Mesenchymal stem cell (in vitro differentiated cells and primary cell): ENCODE measurements around the gene COL4A2.

Experiments
- DNase-seq: peaks from one replicate; pipeline ENCODE4 v3.0.0-alpha.2; 2013
- H2AFZ ChIP-seq: one replicate; pipeline ENCODE4 v1.6.1; 2013; ENCODE audit warnings: low read depth, mild to moderate bottlenecking, control low read depth, inconsistent platforms, low read length, moderate library complexity
- H2AK5ac ChIP-seq: 2 replicates; pipeline ENCODE4 v1.6.1; 2013; ENCODE audit warnings: low read length, moderate library complexity, mild to moderate bottlenecking, inconsistent platforms; ENCODE audit not compliant: severe bottlenecking
- H2BK120ac ChIP-seq: one replicate; pipeline ENCODE4 v1.6.1; 2013; ENCODE audit warnings: low read depth, mild to moderate bottlenecking, inconsistent platforms, low read length, moderate library complexity
- H2BK12ac ChIP-seq, 2 experiments: one replicate each; pipeline ENCODE4 v1.6.1; 2013; ENCODE audit warnings: inconsistent platforms in 2 of 2, low read length in 2 of 2, mild to moderate bottlenecking in 2 of 2, moderate library complexity in 2 of 2, control low read depth in 1 of 2
- H2BK15ac ChIP-seq: one replicate; pipeline ENCODE4 v1.6.1; 2013; ENCODE audit warnings: mild to moderate bottlenecking, low read depth, inconsistent platforms; ENCODE audit not compliant: poor library complexity, severe bottlenecking
- H2BK5ac ChIP-seq: 2 replicates; pipeline ENCODE4 v1.6.1; 2013; ENCODE audit warnings: low read depth, mild to moderate bottlenecking, low read length, control low read depth, inconsistent platforms; ENCODE audit not compliant: poor library complexity, severe bottlenecking
- H3K14ac ChIP-seq, 2 experiments: one replicate each; pipeline ENCODE4 v1.6.1; 2013; ENCODE audit warnings: inconsistent platforms in 2 of 2, low read length in 2 of 2, control low read depth in 1 of 2, mild to moderate bottlenecking in 1 of 2, moderate library complexity in 1 of 2
- H3K18ac ChIP-seq, 2 experiments: one replicate each; pipeline ENCODE4 v1.6.1; 2013; ENCODE audit warnings: inconsistent platforms in 2 of 2, low read length in 2 of 2, control low read depth in 1 of 2, low read depth in 1 of 2, mild to moderate bottlenecking in 1 of 2
- H3K23ac ChIP-seq, 2 experiments: one replicate each; pipeline ENCODE4 v1.6.1; 2013; ENCODE audit warnings: inconsistent platforms in 2 of 2, low read length in 2 of 2, mild to moderate bottlenecking in 2 of 2, moderate library complexity in 2 of 2, control low read depth in 1 of 2
- H3K27ac ChIP-seq: 2 replicates; pipeline ENCODE4 v1.5.1; 2013; ENCODE audit warnings: mild to moderate bottlenecking, moderate library complexity, low read length, control low read depth, inconsistent platforms; ENCODE audit not compliant: poor library complexity, severe bottlenecking
- H3K27me3 ChIP-seq, 2 experiments: 2 replicates each; pipeline versions ENCODE4 v1.6.1 to v1.7.0; 2013; ENCODE audit warnings: low read length in 2 of 2, mild to moderate bottlenecking in 2 of 2, moderate library complexity in 2 of 2, control low read depth in 1 of 2, inconsistent platforms in 1 of 2; ENCODE audit not compliant: control insufficient read depth in 1 of 2, insufficient read depth in 1 of 2
- H3K36me3 ChIP-seq, 2 experiments: 2 replicates each; pipeline versions ENCODE4 v1.6.1 to v1.7.0; 2013; ENCODE audit warnings: low read length in 2 of 2, control low read depth in 1 of 2, inconsistent platforms in 1 of 2, low read depth in 1 of 2, mild to moderate bottlenecking in 1 of 2; ENCODE audit not compliant: insufficient read depth in 2 of 2, control insufficient read depth in 1 of 2
- H3K4ac ChIP-seq, 2 experiments: one replicate each; pipeline ENCODE4 v1.6.1; 2013; ENCODE audit warnings: inconsistent platforms in 2 of 2, low read length in 2 of 2, mild to moderate bottlenecking in 2 of 2, moderate library complexity in 2 of 2, control low read depth in 1 of 2, low read depth in 1 of 2
- H3K4me1 ChIP-seq: 2 replicates; pipeline ENCODE4 v1.6.1; 2013; ENCODE audit warnings: low read depth, low read length, control low read depth; ENCODE audit not compliant: control insufficient read depth, insufficient read depth
- H3K4me2 ChIP-seq: 2 replicates; pipeline ENCODE4 v1.6.1; 2013; ENCODE audit warnings: low read length, mild to moderate bottlenecking, inconsistent platforms; ENCODE audit not compliant: poor library complexity, severe bottlenecking
- H3K4me3 ChIP-seq, 2 experiments: 2 replicates each; pipeline versions ENCODE4 v1.5.1 to v1.7.0; 2013; ENCODE audit warnings: low read length in 2 of 2, mild to moderate bottlenecking in 2 of 2, control low read depth in 1 of 2, low read depth in 1 of 2; ENCODE audit not compliant: insufficient read depth in 1 of 2
- H3K79me1 ChIP-seq: replicated peaks from 2 replicates; pipeline ENCODE4 v1.6.1; 2013; ENCODE audit warnings: mild to moderate bottlenecking, control low read depth, low read length, inconsistent platforms; ENCODE audit not compliant: poor library complexity, severe bottlenecking
- H3K9ac ChIP-seq: 2 replicates; pipeline ENCODE4 v1.7.0; 2013; ENCODE audit warnings: mild to moderate bottlenecking, low read length, moderate library complexity
- H3K9me3 ChIP-seq: 2 replicates; pipeline ENCODE4 v1.7.0; 2013; ENCODE audit warnings: mild to moderate bottlenecking, low read length; ENCODE audit not compliant: control insufficient read depth
- H4K8ac ChIP-seq: one replicate; pipeline ENCODE4 v1.6.1; 2013; ENCODE audit warnings: inconsistent platforms, mild to moderate bottlenecking, low read length, moderate library complexity
- H4K91ac ChIP-seq: one replicate; pipeline ENCODE4 v1.6.1; 2013; ENCODE audit warnings: mild to moderate bottlenecking, low read length, inconsistent platforms
- WGBS: methylation state at CpG from one replicate; pipeline ENCODE4 v1.1.7; 2013; ENCODE audit warnings: mixed read lengths; 5-methylcytosine and 5-hydroxymethylcytosine counted together

COL4A2 gene

GRCh38 chr13:110477706-110478245 is 170.7 kb downstream of the COL4A2 start:
- Histone ChIP-seq H3K27me3 (no peaks in the 10 kb centered on the region), H2BK120ac (no peak overlapping the region)

DNA sequence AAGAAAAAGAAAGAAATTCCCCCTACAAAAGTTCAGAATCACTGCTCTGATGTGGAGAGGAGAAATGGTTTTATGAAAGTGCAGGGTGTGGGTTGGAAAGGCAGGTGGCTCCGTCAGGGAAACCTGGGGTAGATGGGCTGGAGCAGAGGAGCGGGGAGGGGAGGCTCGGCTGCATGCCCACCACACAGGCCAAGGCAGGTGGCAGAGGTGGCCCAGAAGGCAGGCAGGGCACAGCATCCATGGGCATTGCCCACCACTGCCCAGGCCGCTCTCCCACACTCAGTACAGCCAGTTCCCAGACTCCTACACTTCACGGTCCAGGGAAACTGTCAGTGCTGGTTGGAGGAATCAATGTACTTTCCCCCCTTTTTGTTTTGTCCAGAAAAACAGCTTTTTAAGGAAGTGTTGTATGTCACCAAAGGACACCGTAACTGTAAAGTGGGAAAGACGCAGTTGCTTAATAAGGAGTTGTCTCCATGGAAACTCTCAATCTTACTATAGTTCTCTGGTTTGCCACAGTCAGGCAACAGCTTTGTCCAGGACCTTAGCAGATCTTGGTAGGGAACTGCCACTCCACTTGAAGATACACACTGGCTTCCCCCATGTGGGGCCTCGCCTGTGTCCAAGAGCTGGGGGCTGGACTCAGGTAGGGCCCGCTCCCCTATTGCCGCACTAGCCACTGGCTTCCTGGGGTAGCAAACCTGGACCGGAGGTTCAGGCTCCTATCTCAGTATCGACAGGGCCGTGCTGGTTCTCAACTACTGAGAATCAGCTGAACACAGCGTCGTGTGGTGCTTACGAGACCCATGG is 171.5 kb downstream of the COL4A2 start:
- Histone ChIP-seq H2BK5ac (no peak overlapping the region), H3K18ac (no peak overlapping the region), H2BK12ac (no peak overlapping the region), H2BK15ac (no peak overlapping the region), H2AFZ (no peak overlapping the region), H3K9ac (no peak overlapping the region), H4K91ac (no peak overlapping the region), H3K79me1 (peaks cover 8% of the 10 kb centered on the region), H2AK5ac (no peak overlapping the region), H3K4me2 (no peak overlapping the region), H3K27me3 (no peaks in the 10 kb centered on the region), H3K9me3 (no peaks in the 10 kb centered on the region), H3K27ac (no peak overlapping the region), H3K4ac (no peak overlapping the region), H3K4me3 (no peak overlapping the region), H2BK120ac (no peak overlapping the region), H3K4me1 (peaks cover 9% of the 10 kb centered on the region), H3K14ac (peak overlapping the region in 1 of 2 experiments; percentile 39), H3K23ac (no peak overlapping the region), H3K36me3 (peaks cover 57 to 87% of the 10 kb centered on the region in 2 experiments), H4K8ac (peak overlapping the region; percentile 35)
- no peak for DNase-seq
- 97% methylated on average over 15 of the region's 16 CpGs for WGBS

More at GRCh38 chr13:110477706-110478245, 170.7 kb downstream of the COL4A2 start:
- Histone ChIP-seq H2BK15ac (no peak overlapping the region), H4K8ac (no peak overlapping the region), H3K79me1 (peaks cover 9% of the 10 kb centered on the region), H2AK5ac (no peak overlapping the region), H3K4me3 (no peak overlapping the region), H3K36me3 (peaks cover 53 to 86% of the 10 kb centered on the region in 2 experiments), H3K4me2 (no peak overlapping the region), H3K23ac (no peak overlapping the region), H3K4ac (no peak overlapping the region), H3K14ac (no peak overlapping the region), H3K27ac (no peak overlapping the region), H2BK5ac (no peak overlapping the region), H2BK12ac (no peak overlapping the region), H4K91ac (no peak overlapping the region), H3K4me1 (peaks cover 11% of the 10 kb centered on the region), H3K9ac (no peak overlapping the region), H3K18ac (no peak overlapping the region), H2AFZ (no peak overlapping the region), H3K9me3 (no peaks in the 10 kb centered on the region)
- DNase-seq = no peak
- WGBS = 93% methylated on average over 4 of the region's 4 CpGs

GRCh38 chr13:110479215-110479545 is 172.1 kb downstream of the COL4A2 start:
- H2BK5ac ChIP-seq = no peak overlapping the region
- H2AFZ ChIP-seq = no peak overlapping the region
- DNase-seq = no peak

GRCh38 chr13:110479648-110480047 is 172.6 kb downstream of the COL4A2 start:
- no peak overlapping the region for H3K23ac ChIP-seq
- peaks cover 8% of the 10 kb centered on the region for H3K79me1 ChIP-seq
- peaks cover 52 to 84% of the 10 kb centered on the region in 2 experiments for H3K36me3 ChIP-seq
- no peak overlapping the region for H2AFZ ChIP-seq
- no peak overlapping the region for H2BK15ac ChIP-seq
- no peak overlapping the region for H2BK5ac ChIP-seq
- 96% methylated on average over 11 of the region's 11 CpGs for WGBS
- no peak overlapping the region for H2BK12ac ChIP-seq
- H3K27me3 ChIP-seq = no peaks in the 10 kb centered on the region
- H4K91ac ChIP-seq = no peak overlapping the region
- DNase-seq = no peak
- no peak overlapping the region for H3K27ac ChIP-seq
- no peak overlapping the region for H2AK5ac ChIP-seq
- H3K4ac ChIP-seq = no peak overlapping the region
- no peaks in the 10 kb centered on the region for H3K9me3 ChIP-seq
- no peak overlapping the region for H3K18ac ChIP-seq
- peaks cover 8% of the 10 kb centered on the region for H3K4me1 ChIP-seq
- no peak overlapping the region for H4K8ac ChIP-seq
- no peak overlapping the region for H3K14ac ChIP-seq
- no peak overlapping the region for H3K4me3 ChIP-seq
- H2BK120ac ChIP-seq = no peak overlapping the region
- no peak overlapping the region for H3K9ac ChIP-seq
- H3K4me2 ChIP-seq = no peak overlapping the region

More at GRCh38 chr13:110479215-110479545, 172.1 kb downstream of the COL4A2 start:
- Histone ChIP-seq H3K27me3 (no peaks in the 10 kb centered on the region), H2BK12ac (no peak overlapping the region), H2BK120ac (no peak overlapping the region), H2AK5ac (no peak overlapping the region), H3K9ac (no peak overlapping the region), H3K14ac (no peak overlapping the region), H3K23ac (no peak overlapping the region), H3K27ac (no peak overlapping the region), H3K36me3 (peaks cover 54 to 84% of the 10 kb centered on the region in 2 experiments), H4K8ac (peak overlapping the region; percentile 35), H3K4me3 (no peak overlapping the region), H3K4me2 (no peak overlapping the region), H3K9me3 (no peaks in the 10 kb centered on the region), H3K18ac (peak overlapping the region in 1 of 2 experiments; percentile 1), H3K4me1 (peaks cover 9% of the 10 kb centered on the region), H2BK15ac (no peak overlapping the region), H4K91ac (peak overlapping the region; percentile 34), H3K79me1 (peaks cover 8% of the 10 kb centered on the region), H3K4ac (no peak overlapping the region)
- 97% methylated on average over 6 of the region's 6 CpGs for WGBS
